GM15510 (cell line): ENCODE measurements around the gene AKAP1.

ENCODE experiments used
- POLR2A ChIP-seq: IDR thresholded peaks from 3 replicates; pipeline ENCODE4 v1.6.1; 2011; ENCODE audit warnings: borderline replicate concordance; ENCODE audit not compliant: insufficient read length; ENCODE audit errors: extremely low read depth

Gene AKAP1

DNA sequence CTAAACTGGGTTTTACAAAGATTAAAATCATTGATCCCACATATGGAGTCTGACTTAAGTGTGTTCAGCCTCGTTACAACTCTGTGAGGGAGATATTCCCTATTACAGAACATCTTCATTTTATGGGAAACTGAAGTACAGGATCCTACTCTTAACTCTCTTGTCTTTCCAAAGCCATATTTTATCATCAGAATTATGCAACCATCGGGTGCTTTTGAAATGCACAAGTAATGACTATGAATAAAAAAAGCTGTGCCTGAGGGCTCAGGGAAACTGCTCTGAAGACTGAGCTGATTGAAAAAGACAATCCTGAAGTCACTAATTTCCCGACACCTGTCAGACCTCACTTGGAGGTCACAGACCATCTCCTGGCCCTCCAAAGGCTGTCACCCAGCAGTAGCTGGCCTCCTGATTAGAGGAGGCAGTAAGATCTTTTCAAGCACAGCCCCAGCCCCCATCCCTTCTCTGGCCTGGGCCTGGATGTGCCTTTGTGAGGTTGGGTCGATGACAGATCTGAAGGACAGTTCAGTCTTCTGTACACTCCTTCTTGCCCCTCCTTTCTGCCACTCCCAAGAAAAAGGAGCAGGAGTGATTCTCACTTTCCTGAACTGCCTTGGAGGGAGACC, 5.6 kb downstream of the AKAP1 start:
- TF ChIP-seq POLR2A, result no peak

DNA sequence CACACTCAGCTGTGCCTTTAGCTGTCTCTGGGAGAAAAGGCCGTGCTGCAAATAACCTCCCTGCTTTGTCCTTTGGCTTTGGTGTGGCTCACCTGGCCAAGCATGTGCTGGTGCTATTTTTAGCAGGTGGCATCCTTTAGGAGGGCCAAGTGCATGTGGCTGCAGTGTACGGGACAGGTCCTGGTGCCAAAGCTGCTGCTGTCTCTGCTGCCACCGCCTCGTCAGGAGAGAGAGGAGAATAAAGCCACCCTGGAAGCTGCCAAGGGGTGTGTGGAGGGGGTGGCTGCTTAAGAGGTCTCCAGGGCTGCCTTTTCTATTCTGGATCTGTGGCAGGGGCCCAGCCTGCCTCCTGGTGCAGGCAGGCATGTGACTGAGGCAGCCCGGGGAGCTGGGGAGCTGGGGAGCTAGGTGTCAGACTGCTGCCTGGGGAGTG, 6.2 kb downstream of the AKAP1 start:
- no peak for TF ChIP-seq POLR2A

DNA sequence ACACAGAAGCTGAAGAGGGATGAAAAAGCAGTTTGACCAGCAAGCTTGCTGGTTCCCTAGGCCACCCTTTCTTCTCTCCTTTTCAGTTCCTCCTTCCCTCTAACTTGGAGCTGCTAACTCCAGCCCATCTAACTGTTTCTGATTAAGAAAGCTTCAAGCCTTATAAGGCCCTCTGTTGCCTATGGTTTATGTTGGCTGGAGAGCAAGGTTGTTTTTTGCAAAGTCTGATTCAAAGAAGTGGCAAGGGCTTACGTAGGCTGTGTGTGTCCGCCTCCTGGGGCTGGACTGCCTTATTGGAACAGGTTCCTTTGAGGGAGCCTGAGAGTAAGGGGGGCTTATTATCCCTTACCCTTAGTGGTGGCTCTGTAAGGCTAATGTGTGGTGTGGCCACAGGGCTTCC, 7.1 kb downstream of the AKAP1 start:
- no peak for TF ChIP-seq POLR2A

DNA sequence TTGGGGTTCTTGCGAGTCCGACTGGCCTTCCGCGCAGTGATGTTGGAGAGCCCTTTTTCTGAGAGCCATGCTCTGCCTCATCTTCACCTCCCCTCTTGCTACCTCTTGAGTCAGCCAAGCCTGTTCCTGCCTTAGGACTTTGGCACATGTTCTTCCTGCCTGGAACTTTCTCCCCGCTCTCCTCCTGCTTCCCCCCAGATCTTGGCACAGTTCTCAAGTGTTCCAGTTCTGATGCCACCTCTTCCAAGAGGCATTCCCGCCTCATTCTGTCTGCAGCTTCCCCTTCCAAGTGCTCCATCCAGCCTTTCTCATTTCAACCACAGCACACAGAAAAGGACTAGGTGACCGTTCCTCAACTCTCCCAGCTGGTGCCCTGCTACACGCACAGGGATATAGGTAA, 7.7 kb downstream of the AKAP1 start:
- TF ChIP-seq POLR2A, result no peak

DNA sequence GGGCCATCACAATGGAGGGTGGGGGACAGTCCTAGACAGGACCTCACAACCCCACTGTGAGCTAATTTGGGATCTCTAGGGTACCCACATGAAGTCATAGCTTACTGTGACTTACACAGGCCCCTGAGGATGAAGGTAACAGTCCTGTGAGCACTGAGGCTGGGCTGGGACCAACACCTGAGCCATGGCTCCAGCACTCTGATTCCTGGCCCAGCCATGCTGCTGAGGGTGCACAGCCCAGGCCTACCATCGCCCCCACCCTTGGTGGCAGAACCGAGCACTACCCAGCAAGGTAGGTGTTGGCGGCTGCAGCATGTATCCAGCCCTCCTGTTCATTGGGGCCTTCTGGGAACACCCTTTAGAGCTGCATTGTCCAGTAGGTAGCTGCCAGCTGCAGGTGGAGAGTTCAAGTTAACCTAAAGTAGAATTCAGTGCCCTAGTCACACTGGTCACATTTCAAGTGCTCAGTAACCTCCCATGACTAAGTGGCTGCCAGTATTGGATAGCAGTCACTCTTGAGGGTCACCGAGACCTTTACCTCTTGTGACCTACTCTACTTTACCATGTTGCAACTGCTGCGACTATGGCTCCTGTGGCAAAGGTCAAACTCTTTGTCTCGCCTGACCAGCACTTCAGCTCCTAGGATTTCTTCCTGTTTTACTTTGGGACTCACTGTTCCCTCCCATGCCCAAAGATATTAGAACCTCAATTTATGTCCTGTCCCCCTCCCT, 11.6 kb downstream of the AKAP1 start:
- TF ChIP-seq POLR2A, result no peak

DNA sequence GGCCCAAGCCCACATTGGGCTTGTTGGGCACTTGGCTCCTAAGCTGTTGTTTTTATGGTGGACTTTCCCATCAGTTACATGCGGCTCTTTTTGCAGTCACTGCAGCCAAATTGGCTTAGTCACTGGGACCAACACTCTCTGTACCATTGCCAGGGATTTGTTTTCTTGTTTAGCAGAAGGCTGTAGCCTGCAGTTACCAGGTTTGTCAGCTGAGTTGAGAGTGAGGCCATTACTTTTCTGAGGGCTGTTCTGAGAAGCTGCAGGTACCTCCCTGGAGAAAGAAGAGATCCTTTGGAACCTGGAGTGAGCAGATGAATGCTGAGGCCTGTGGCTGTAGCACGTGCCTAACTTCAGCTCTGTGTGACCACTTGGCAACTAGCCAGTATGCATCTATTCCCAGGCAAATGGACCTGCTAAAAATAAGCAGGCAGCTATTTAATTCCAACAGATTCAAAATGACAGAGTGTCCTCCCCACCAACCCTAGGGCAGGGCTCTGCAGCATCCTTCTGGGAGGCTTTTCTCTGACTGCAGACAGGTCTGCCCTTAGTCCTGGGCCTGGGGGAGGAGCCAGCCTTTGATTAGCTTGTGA, 12.9 kb downstream of the AKAP1 start:
- TF ChIP-seq POLR2A, result no peak

DNA sequence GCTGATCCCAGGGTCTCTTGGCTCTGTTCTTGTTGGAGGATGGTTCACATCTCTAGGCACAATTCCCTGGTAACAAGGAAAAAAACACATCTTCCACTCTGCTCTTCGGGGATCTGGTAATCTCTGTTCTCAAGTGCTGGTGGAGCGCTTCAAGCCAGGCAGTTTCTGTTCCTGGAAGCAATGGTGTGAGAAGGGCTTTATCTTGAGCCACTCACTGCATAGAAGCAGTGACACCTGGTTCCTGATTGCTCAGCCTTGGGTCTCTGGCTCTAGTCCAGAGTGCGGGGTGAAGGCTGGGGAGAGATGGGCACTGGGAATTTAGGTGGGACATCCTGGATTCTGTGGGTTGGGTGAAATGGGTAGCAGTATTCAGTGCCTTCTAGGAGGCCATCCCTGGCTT, 14.1 kb downstream of the AKAP1 start:
- no peak for TF ChIP-seq POLR2A

DNA sequence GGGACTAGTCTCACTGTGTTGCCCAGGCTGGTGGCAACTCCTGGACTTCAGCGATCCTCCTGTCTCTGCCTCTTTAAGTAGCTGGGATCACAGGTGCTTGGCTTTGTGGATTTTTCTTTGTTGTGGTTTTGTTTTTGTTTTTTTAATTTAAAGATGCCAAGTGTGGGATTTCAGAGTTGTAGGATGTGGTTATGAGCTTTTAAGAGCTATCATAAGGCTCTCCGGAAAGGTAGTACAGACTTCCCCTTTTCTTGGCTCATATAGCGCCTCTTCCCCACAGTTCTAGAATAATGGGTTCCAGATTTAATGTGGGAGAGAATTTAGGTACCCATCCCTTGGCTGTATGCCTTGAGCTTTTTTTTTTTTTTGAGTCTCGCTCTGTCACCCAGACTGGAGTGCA, 17.1 kb downstream of the AKAP1 start:
- no peak for TF ChIP-seq POLR2A

DNA sequence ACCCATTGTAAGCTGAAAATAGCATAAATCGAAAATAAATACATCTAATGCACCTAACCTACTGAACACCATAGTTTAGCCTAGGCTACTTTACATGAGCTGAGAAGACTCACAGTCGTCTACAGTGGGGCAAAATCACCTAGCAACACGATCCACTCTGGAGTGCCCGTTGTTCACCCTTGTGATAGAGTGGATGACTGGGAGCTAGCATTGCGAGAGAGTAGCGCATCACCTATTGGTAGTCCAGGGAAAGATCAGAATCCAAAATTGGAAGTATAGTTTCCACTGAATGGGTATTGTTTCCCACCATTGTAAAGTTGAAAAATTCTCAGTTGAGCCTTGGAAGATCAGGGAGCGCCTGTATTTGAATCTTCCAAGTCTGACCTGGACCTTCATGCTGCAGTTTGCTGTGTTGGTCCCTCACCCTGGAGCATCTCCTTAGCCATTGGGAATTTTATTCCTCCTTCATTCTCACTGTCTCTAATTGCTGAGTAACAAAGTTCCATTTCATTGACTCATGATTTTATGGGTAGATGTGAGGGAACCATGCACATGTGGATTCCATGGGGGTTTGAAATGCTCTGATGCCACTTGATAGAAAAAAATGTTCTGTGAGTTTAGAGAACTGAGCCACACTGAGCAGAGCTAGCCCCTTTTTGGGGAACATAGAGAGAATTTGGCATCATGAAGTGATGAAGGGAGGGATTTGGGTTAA, 19.6 kb downstream of the AKAP1 start:
- TF ChIP-seq POLR2A, result no peak

DNA sequence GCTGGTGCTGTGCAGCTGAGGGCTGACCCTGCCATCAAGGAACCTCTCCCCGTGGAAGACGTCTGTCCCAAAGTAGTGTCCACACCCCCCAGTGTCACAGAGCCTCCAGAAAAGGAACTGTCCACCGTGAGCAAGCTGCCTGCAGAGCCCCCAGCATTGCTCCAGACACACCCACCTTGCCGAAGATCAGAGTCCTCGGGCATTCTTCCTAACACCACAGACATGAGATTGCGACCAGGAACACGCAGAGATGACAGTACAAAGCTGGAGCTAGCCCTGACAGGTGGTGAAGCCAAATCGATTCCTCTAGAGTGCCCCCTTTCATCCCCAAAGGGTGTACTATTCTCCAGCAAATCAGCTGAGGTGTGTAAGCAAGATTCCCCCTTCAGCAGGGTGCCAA, 20.5 kb downstream of the AKAP1 start:
- no peak for TF ChIP-seq POLR2A

DNA sequence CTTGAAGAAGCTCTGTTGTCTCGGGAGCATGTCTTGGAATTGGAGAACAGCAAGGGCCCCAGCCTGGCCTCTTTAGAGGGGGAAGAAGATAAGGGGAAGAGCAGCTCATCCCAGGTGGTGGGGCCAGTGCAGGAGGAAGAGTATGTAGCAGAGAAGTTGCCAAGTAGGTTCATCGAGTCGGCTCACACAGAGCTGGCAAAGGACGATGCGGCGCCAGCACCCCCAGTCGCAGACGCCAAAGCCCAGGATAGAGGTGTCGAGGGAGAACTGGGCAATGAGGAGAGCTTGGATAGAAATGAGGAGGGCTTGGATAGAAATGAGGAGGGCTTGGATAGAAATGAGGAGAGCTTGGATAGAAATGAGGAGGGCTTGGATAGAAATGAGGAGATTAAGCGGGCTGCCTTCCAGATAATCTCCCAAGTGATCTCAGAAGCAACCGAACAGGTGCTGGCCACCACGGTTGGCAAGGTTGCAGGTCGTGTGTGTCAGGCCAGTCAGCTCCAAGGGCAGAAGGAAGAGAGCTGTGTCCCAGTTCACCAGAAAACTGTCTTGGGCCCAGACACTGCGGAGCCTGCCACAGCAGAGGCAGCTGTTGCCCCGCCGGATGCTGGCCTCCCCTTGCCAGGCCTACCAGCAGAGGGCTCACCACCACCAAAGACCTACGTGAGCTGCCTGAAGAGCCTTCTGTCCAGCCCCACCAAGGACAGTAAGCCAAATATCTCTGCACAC, 21.2 kb downstream of the AKAP1 start:
- TF ChIP-seq POLR2A, result no peak

DNA sequence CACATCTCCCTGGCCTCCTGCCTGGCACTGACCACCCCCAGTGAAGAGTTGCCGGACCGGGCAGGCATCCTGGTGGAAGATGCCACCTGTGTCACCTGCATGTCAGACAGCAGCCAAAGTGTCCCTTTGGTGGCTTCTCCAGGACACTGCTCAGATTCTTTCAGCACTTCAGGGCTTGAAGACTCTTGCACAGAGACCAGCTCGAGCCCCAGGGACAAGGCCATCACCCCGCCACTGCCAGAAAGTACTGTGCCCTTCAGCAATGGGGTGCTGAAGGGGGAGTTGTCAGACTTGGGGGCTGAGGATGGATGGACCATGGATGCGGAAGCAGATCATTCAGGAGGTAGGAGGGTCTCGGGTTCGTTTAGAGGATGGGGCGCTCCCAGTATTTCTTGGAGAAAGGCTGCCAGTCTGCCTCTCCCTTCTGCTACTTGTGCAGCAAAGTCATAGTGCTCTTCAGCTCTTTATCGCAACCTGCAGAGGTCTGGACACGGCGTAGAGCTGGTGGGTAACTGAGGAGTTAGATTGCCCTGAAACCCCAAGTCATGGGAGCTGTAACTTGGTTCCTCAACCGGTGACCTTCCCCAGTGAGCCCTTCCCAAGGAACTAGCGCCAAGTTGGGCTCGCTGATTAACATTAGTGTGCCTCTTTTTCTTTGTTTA, 21.9 kb downstream of the AKAP1 start:
- no peak for TF ChIP-seq POLR2A

DNA sequence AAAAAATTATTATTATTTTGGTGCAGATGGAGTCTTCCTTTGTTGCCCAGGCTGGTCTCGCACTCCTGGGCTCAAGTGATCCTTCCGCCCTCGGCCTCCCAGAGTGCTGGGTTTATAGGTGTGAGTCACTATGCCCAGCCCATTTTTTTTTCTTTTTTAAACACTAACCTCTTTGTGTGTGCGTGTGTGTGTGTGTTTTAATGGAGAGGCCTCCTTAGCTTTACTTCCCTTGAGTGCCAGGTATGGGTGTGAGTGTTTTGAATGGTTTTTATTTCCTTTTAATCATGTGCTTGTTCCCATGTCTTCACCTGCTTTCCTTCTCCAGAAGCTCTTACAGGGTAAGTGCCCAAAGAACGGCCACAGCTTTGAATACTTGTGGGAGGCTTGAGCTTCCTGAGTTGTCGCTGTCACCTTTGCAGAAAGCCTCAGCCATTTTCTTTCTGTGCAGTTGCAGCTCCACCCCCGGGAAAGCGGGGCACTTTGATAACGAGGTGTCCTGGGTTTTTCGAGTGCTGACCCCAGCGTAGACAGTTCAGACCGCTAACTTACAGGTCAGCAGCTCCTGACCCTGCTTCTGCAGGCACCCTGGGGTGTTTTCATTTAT, 22.6 kb downstream of the AKAP1 start:
- no peak for TF ChIP-seq POLR2A
